Activated naive CD4-positive, alpha-beta T cell treated with anti-CD3 and anti-CD28 coated beads, Interleukin-2, amount 50 U/mL, for 72 hours (primary cell): ENCODE measurements around the gene LAX1. TPM values are rescaled to one million over a fixed set of nuclear protein-coding genes. Genes with fewer than 3 reads are reported as not detected.
"Not testable (repeated sequence)": the region's sequence is repeated elsewhere in the genome, so short reads cannot be mapped to it uniquely, and the experiment has no call there.

Experiments used
- ATAC-seq, 2 donors: fragments of 150-1000 bp; cut with Tn5 transposase; 2 replicates each; pipeline ENCODE4 v1.10.0; 2021; ENCODE audit warnings: mild to moderate bottlenecking in 2 of 2, moderate library complexity in 2 of 2
- DNase-seq, 2 donors: peaks; one replicate each; pipeline ENCODE4 v3.0.0; 2021 to 2022; ENCODE audit warnings: low spot score in 2 of 2
- H3K27ac Mint-ChIP-seq, 2 donors: one replicate each; pipeline ENCODE4 v1.8.0; 2022; ENCODE audit warnings: mild to moderate bottlenecking in 2 of 2, mixed read lengths in 2 of 2
- H3K36me3 Mint-ChIP-seq, 2 donors: one replicate each; pipeline ENCODE4 v1.8.0; 2022; ENCODE audit warnings: mixed read lengths in 2 of 2
- H3K9me3 Mint-ChIP-seq, 2 donors: one replicate each; pipeline ENCODE4 v1.8.0; 2022; ENCODE audit warnings: mixed read lengths in 2 of 2
- total RNA-seq, 2 donors: library from RNA; stranded (reverse); gene quantifications; one replicate each; pipeline ENCODE4 v1.2.3, GENCODE V29; 2022

Gene LAX1
- total RNA-seq, 2 donors from 2014 or later, result 12.3 to 20.4 TPM

DNA sequence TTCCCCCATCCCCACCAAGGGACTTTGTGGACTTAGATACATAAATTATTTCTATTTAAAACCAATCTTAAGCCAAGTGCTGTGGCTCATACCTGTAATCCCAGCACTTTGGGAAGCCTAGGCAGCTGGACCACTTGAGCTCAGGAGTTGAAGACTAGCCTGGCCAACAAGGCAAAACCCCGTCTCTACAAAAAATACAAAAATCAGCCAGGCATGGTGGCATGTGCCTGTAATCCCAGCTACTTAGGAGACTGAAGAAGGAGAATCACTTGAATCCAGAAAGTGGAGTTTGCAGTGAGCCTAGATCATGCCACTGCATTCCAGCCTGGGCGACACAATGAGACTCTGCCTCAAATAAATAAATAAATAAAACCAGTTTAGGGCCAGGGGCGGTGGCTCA lies 4.5 kb upstream of the LAX1 start:
- DNase-seq (no peak), ATAC-seq (no peak)
- no peaks in the 10 kb centered on the region for H3K9me3 Mint-ChIP-seq
- peaks cover 2 to 7% of the 10 kb centered on the region in 2 donors for H3K36me3 Mint-ChIP-seq
- H3K27ac Mint-ChIP-seq, result no peak overlapping the region

- Mint-ChIP-seq H3K27ac (peak overlapping the region in 1 of 2 donors; percentile 98), H3K36me3 (peaks cover 8 to 15% of the 10 kb centered on the region in 2 donors)
- DNase-seq, H3K9me3 Mint-ChIP-seq, ATAC-seq: not testable (repeated sequence)
Measured at GRCh38 chr1:203761958-203762357, 3.0 kb upstream of the LAX1 start.

DNA sequence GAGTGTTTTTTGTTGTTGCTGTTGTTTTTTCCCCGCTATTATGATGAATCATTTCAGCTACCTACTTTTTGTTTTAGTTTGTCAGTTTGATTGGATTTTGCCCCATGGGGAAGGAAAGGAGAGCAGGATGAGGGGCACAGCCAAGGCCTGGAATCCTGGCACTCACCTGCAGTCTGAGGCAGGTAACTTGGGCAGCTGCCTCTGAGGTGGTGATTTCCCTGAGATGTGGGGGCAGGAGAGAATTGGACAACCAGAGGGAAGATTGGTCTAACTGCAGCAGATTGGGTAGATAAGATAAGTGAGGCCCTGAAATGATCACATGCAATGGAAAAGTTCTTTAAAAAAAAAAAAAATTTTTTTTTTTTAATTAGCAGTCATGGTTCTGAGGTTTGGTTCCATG lies 1.5 kb upstream of the LAX1 start:
- no peak for ATAC-seq

DNA sequence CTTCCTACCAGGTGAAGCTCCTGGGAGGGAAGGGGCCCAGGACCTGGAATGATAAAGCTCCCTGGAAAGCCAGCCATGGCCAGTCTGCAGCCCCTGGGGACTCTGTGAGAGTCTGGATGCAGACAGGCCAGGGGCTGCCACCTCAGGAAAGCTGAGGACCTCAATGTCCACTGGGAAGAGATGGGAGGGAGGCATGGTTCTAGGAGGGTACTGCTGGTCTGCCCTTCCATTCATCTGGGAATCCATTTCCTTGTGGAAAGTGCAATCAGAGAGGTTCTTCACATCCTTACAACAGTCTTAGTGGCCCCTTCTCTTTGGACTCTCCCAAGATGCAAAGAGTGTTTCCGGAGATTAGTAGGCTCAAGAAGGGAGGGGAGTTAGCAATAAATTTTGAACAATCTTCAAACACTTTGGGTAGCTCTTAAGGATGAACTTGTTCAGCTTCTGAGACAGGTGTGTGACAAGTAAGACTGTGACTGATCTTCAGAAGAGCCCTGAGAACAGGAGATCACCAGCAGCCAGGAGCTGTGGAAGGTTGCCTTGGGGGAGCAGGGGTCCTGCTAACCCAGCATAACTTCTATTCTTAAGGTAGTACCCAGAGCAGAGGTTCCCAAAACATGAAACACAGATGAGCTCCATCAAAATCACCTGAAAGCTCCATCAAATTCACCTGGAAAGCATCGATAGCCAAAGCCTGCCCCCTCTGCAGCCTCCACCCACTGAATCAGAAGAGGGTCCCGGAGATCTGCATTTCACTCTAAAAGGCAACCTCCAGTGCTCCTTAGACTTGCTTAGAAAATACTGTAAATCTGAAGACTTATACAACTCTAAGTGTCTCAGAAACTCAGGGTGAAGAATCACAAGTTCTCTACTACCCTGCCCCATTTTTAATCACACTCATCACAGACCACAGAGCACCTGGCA lies 616 bp upstream of the LAX1 start:
- Mint-ChIP-seq H3K27ac (peak overlapping the region; percentile 98), H3K9me3 (no peaks in the 10 kb centered on the region), H3K36me3 (peaks cover 16 to 25% of the 10 kb centered on the region in 2 donors)
- DNase-seq, result no peak
- ATAC-seq, result peak in 1 of 2 donors; percentile 18

More for the DNA sequence above, 1.5 kb upstream of the LAX1 start:
- no peaks in the 10 kb centered on the region for H3K9me3 Mint-ChIP-seq
- H3K36me3 Mint-ChIP-seq, result peaks cover 13 to 22% of the 10 kb centered on the region in 2 donors
- no peak for DNase-seq
- H3K27ac Mint-ChIP-seq, result peak overlapping the region; percentile 97 to 98

DNA sequence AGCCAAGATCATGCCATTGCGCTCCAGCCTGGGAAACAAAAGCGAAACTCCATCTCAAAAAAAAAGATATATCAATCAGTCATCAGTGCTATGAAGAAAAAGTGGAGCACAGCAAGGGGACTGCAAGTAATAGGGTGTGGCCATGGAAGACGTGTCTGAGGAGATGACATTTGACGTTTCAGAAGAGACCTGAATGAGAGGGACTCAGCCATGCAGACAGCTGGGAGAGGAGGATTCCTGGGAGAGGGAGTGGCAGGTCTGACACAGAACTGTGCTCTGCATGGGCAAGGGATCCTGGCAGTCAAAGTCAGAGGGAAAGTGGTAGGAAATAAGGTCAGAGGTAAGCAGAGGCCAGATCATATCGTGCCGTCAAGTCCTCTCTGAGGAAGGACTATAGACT lies 3.3 kb downstream of the LAX1 start:
- ATAC-seq (no peak), DNase-seq (no peak)
- Mint-ChIP-seq H3K36me3 (peaks cover 23 to 44% of the 10 kb centered on the region in 2 donors), H3K9me3 (no peaks in the 10 kb centered on the region), H3K27ac (peak overlapping the region; percentile 27 to 78)

- Mint-ChIP-seq H3K9me3 (no peaks in the 10 kb centered on the region), H3K27ac (peak overlapping the region; percentile 27 to 91), H3K36me3 (peaks cover 32 to 56% of the 10 kb centered on the region in 2 donors)
- ATAC-seq (no peak), DNase-seq (no peak)
Measured at GRCh38 chr1:203769505-203770343, 4.7 kb downstream of the LAX1 start.

- H3K27ac Mint-ChIP-seq, result peak overlapping the region in 1 of 2 donors; percentile 17
- DNase-seq, result no peak
- H3K9me3 Mint-ChIP-seq, result no peaks in the 10 kb centered on the region
- ATAC-seq, result no peak
- H3K36me3 Mint-ChIP-seq, result peaks cover 24 to 48% of the 10 kb centered on the region in 2 donors
Measured at GRCh38 chr1:203771901-203772301, 6.9 kb downstream of the LAX1 start.

- ATAC-seq, result no peak
- Mint-ChIP-seq H3K36me3 (peaks cover 24 to 50% of the 10 kb centered on the region in 2 donors), H3K9me3 (no peaks in the 10 kb centered on the region), H3K27ac (peak overlapping the region; percentile 17 to 48)
- no peak for DNase-seq
Measured at GRCh38 chr1:203772836-203773235, 7.9 kb downstream of the LAX1 start.

DNA sequence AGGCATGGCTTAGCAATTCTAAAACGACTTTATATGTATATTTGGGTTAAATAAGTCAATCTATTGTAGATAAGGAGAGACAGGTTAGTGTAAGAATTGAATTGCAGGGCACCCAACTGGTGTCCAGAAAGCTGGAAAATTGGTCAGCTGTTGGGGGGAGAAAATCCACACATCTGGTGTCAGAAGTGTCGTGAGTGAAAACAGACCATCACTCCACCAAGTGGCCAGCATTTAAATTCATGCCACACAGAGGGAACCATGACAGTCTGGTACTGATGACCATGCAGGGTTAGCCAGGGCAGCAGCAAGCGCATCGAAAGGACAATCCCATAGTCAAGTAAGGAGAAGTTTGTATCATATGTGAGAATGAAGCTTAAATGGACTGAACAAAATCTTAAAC lies 11.7 kb downstream of the LAX1 start:
- peak overlapping the region; percentile 24 to 45 for H3K27ac Mint-ChIP-seq
- H3K9me3 Mint-ChIP-seq, result no peaks in the 10 kb centered on the region
- H3K36me3 Mint-ChIP-seq, result peaks cover 14 to 30% of the 10 kb centered on the region in 2 donors
- DNase-seq, result no peak
- no peak for ATAC-seq

GRCh38 chr1:203777596-203777995 lies 12.6 kb downstream of the LAX1 start:
- no peak for ATAC-seq
- Mint-ChIP-seq H3K36me3 (peaks cover 10 to 21% of the 10 kb centered on the region in 2 donors), H3K9me3 (no peaks in the 10 kb centered on the region), H3K27ac (peak overlapping the region in 1 of 2 donors; percentile 11)
- DNase-seq, result no peak

GRCh38 chr1:203778146-203778545 lies 13.2 kb downstream of the LAX1 start:
- no peak for DNase-seq
- no peak overlapping the region for H3K27ac Mint-ChIP-seq
- peaks cover 10 to 21% of the 10 kb centered on the region in 2 donors for H3K36me3 Mint-ChIP-seq
- H3K9me3 Mint-ChIP-seq, result no peaks in the 10 kb centered on the region
- no peak for ATAC-seq

GRCh38 chr1:203778789-203779188 lies 13.8 kb downstream of the LAX1 start:
- no peaks in the 10 kb centered on the region for H3K9me3 Mint-ChIP-seq
- DNase-seq (no peak), ATAC-seq (no peak)
- no peak overlapping the region for H3K27ac Mint-ChIP-seq
- peaks cover 8 to 19% of the 10 kb centered on the region in 2 donors for H3K36me3 Mint-ChIP-seq

DNA sequence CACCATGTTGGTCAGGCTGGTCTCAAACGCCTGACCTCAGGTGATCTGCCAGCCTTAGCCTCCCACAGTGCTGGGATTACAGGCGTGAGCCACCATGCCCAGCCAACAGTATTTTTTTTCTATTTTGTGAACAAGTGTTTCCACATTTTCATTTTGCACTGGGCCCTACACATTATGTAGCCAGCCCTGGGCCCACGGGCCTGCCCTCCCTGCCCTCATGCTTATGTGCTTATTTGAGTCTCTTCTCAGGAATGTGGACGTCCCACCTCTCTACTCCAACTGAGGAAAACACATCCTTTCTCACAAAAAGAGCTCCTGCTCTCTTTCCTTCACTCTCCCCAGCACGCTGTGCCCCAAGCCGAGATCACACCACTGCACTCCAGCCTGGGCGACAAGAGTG lies 17.0 kb downstream of the LAX1 start:
- Mint-ChIP-seq H3K9me3 (peaks cover 5 to 8% of the 10 kb centered on the region in 2 donors), H3K27ac (no peak overlapping the region), H3K36me3 (peaks cover 1 to 6% of the 10 kb centered on the region in 2 donors)
- no peak for DNase-seq
- ATAC-seq, result no peak

- Mint-ChIP-seq H3K36me3 (peaks cover 0 to 7% of the 10 kb centered on the region in 2 donors), H3K27ac (no peak overlapping the region), H3K9me3 (peaks cover 5 to 8% of the 10 kb centered on the region in 2 donors)
- DNase-seq, result no peak
- ATAC-seq, result no peak
Measured at GRCh38 chr1:203789966-203790365, 25.0 kb downstream of the LAX1 start.

- Mint-ChIP-seq H3K9me3 (no peaks in the 10 kb centered on the region), H3K27ac (no peak overlapping the region), H3K36me3 (peaks cover 6 to 13% of the 10 kb centered on the region in 2 donors)
- DNase-seq (no peak), ATAC-seq (no peak)
Measured at GRCh38 chr1:203791498-203791897, 26.5 kb downstream of the LAX1 start.

- peaks cover 3 to 4% of the 10 kb centered on the region in 2 donors for H3K9me3 Mint-ChIP-seq
- no peak for ATAC-seq
- H3K27ac Mint-ChIP-seq, result no peak overlapping the region
- H3K36me3 Mint-ChIP-seq, result peaks cover 16 to 23% of the 10 kb centered on the region in 2 donors
- no peak for DNase-seq
Measured at GRCh38 chr1:203792486-203792885, 27.5 kb downstream of the LAX1 start.

- peaks cover 27 to 34% of the 10 kb centered on the region in 2 donors for H3K36me3 Mint-ChIP-seq
- not testable (repeated sequence) for H3K27ac Mint-ChIP-seq, DNase-seq, ATAC-seq, H3K9me3 Mint-ChIP-seq
Measured at GRCh38 chr1:203793561-203793960, 28.6 kb downstream of the LAX1 start.
